HG03460 (cell line): ENCODE results near the gene LCNL1.
"Not testable (repeated sequence)": the region's sequence is repeated elsewhere in the genome, so short reads cannot be mapped to it uniquely, and the experiment has no call there.

ENCODE experiments used
- ATAC-seq: cut with Tn5 transposase; IDR thresholded peaks from one replicate; pipeline ENCODE4 v1.9.1; 2021; ENCODE audit not compliant: unreplicated experiment

Gene LCNL1

GRCh38 chr9:137021979-137022661 lies 39.3 kb downstream of the LCNL1 start:
- ATAC-seq: no peak

DNA sequence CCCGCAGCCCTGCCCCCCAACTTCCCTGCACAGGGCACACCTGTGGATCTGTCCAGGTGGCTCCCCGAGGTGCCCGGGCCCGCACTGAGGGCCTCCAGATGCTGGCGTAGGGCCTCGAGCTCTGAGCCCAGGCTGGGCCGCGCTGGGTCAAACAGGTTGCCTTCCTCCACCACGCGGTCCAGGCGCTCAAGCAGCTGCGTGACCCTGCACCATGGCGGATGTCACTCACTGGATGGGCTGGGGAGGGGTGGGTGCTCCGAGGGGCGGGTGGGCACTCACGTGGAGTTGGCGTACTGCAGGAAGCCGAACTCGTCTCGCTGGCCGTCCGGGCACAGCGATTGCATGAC lies 39.8 kb downstream of the LCNL1 start:
- ATAC-seq: no peak

DNA sequence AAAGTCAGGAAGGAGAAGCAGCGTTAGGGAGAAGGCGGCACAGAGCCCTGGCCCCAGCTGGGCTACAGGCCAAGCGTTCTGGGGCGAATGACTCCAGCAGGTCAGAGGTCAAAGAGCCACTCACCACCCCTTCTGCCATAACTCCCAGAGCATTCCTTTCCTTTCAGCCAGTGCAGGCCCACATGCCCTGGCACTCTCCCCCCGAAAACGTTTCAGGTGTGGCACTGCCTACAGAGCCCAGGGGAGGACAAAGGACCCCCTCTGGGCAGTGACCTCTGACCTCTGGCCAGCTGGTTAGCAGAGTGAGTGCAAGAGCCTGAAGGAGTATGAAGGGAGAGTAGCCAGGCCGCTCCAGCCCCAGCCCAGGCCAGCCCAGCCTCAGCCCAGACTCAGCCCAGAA lies 40.4 kb downstream of the LCNL1 start:
- ATAC-seq: no peak

GRCh38 chr9:137023583-137023991 lies 40.8 kb downstream of the LCNL1 start:
- ATAC-seq: no peak

GRCh38 chr9:137025517-137025966 lies 42.7 kb downstream of the LCNL1 start:
- no peak for ATAC-seq

DNA sequence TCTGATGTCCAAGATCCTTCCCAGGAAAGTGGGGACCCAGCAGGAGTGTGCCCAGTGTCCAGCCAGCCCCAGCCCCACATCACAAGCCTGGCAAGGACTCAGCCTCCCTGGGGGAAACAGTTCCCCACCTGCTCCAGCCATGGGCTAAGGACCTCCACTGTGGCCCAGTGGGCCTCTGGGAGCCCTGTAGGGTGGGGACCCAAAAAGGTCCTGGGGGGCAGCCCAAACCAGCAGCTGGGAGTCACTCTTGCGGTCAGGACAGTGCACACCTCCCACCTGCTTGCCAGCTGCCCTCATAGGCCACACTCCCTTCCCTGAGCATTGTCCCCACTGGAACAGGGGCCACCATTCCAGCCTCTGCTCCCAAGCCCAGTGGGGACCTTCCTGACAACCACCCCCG lies 43.6 kb downstream of the LCNL1 start:
- ATAC-seq: no peak

GRCh38 chr9:137026828-137027227 lies 44.0 kb downstream of the LCNL1 start:
- ATAC-seq: no peak

DNA sequence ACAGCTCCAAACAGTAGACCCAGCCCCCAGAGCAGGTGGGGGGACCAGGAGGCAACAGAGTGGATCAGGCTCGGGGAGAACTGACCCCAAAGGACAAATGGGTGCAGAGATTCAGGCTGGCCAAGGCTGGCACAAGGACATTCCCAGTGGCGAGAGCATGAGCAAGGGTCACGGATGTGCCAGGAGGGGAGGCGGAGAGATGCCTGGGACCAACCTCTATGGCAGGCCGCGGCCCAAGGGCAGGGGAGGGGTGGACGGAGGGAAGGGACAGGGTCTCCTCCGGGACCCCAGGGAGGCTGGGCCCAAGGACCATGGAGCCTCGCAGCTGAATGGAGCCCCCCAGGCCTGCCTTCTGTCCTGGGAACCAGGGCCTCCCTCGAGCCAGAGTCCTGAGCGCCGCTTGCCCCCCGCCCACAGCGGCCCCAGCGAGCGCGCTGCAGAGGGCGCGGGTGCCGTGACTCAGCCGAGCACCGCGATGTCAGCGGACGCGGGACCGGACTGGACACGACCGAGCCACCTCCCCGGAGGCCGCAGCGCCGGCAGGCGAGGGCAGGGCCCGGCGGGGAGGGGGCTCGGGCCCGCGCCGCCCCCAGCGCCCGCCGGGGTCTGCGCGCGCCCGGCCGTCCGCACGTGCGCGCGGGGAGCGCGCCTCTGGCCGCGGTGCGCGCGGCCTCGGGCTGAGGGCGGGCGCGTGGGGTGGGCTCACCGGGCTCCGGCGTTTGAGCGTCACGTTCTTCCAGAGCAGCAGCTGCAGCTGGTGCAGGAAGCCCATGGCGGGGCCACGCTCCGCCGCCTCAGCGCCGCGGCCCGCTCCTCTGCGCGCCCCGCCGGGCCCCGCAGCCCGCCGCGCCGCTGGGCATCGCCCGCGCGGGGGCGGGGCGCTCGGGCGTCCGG lies 44.8 kb downstream of the LCNL1 start, which contains the start of gene ABCA2:
ABCA2 (minus strand) TSS at position 869 of the 894 bp plus-strand sequence; CDS start at position 772, 97 bp downstream.
- no peak for ATAC-seq

DNA sequence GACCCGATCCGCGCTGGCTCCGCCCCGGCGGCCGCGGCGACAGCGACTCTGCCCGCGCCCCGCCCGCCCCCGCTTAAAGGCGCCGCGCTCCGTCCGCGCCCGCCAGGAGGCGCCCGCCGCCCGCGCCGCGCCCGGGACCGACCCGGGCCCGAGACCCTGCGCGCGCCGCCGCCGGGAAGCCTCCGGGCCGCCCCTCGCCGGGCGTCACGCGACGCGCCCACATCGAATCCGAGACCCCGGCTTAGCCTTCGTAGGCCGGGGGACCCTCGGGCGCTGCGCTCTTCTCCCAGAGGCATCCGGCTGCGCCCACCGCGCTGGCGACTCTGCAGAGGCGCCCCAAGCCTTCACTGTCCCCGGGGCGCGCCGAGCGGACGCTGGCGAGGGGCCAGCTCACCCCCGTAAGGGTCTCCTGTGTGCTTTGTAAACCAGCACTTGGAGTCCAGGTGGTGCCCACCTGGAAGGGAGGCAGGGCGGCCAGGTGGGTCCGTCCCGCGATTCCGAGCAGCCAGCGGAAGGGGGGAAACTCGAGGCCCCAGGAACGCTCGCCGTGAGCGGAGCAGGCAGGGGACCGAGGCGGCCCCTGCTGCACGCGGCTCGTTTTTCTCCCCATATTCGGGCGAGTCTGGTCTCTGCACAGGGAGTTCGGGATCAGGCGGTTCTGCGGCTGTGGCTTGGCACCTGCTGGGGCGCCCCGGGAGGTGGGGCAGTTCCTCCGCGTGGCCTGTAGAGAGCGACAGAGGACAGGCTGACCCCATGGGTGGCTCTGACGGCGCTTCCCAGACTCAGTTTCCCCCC lies 45.7 kb downstream of the LCNL1 start:
- no peak for ATAC-seq

GRCh38 chr9:137029058-137029936 lies 46.5 kb downstream of the LCNL1 start:
- ATAC-seq: no peak

DNA sequence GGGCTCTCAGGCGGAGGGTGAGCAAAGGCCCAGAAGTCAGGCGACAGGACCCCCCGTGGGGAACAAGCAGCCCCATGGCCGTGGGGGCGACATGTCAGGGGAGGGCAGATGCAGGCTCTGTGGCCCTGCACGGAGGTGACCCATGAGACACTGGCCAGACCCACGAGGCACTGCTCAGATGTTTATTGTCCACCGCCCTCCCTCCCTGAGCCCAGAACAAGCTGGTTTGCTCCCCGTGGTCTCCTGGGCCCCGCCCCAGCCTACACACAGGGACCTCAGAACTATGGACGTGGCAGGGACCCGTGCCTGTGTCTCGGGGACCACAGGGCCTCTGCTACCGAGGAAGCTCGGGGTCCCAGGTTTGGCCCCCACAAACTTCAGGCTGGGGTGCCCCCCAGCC lies 47.2 kb downstream of the LCNL1 start:
- no peak for ATAC-seq

GRCh38 chr9:137030538-137031527 lies 48.0 kb downstream of the LCNL1 start:
- ATAC-seq: no peak

DNA sequence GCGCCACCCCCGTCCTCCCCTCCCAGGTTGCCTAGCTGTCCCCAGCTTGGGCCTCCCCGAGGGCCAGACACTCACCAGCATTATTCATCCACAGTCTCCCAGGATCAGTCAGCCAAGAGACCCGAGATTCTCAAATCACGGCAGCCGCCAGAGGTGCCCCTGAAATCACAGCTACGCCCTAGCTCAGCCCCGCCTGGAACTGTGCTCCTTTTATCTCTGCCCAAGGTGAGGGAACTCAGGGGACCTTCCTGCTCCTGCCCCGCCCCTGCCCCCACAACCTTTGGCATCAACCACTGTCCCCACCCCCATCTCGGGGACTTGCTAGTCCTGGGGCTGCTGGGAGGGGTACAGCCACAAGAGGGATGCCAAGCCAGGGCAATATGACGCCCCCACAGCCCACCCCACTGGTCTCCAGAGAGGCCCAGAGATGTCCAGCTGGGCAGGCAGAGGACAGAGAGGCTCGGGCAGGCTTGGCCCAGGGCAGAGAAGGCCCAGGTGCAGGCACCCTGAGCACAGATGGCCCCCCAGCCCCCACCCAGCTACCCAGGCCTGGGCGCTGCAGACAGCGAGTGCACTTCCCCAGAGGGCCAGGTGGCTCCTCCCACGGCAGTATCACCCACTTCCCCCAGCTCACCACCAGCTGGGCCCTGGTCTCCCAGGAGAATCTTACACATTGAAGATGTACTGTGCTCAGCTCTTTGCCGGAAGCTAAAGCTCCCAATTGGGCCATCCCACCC lies 49.3 kb downstream of the LCNL1 start, which contains the start of gene FUT7:
FUT7 (minus strand) TSS at position 185 of the 737 bp plus-strand sequence; CDS start at position 88, 97 bp downstream.
- no peak for ATAC-seq

DNA sequence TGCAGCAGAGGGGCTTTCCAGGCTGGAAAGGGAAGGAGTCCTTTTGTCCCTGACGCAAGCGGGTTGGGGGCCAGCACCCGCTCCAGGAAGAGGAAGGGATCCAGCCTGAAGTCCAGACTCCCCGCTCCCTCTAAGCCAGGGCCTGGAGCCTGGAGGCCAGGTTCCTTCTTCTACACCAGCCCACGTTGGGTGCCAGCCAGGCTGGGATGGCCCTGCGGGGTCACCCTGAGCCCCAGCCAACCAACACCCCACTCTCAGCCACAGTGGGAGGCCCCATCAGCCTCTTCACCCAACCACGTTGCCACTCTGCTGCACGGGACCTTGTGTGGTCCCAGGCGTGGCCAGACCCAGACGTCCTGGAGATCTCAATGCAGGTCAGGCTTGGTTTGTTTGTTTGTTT lies 50.1 kb downstream of the LCNL1 start:
- no peak for ATAC-seq

DNA sequence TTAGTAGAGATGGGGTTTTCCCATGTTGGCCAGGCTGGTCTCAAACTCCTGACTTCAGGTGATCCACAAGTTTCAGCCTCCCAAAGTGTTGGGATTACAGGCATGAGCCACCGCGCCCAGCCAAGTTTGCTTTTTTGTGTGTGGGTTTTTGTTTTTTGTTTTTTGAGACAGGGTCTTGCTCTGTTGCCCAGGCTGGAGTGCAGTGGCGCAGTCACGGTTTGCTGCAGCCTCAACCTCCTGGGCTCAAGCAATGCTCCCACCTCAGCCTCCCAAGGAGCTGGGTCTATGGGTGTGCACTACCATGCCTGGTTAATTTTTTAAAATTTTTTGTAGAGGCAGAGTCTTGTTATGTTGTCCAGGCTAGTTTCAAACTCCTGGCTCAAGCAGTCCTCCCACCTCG lies 50.7 kb downstream of the LCNL1 start:
- ATAC-seq: not testable (repeated sequence)

DNA sequence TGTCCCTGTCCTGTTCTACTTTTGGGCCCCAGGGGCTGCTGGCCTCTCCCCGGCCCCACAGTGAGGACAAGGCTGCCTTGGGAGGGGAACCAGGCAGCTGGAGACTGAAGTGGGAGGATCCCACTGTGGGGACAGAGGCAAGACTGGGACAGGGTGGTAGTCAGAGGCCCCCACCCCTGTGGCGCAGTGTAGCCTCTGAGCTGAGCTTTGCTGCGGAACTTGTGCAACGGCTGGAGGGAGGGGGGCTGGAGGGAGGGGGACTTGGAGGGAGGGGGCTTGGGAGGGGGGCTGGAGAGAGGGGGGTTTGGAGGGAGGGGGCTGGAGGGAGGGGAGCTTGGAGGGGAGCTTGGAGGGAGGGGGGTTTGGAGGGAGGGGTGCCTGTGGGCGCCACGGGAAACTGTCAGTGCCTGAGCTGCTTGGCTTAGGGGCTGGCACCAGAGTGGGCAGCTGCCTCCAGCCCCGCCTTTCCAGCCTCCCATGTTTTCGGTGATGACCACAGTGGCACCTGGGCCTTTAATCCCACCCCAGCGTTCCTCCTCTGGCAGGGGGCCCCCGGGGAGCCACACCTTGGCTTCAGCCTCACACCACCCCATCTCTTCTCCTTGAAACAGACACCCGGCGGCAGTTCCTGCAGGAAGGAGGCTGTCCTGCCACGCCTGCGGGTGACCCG lies 51.4 kb downstream of the LCNL1 start:
- no peak for ATAC-seq

DNA sequence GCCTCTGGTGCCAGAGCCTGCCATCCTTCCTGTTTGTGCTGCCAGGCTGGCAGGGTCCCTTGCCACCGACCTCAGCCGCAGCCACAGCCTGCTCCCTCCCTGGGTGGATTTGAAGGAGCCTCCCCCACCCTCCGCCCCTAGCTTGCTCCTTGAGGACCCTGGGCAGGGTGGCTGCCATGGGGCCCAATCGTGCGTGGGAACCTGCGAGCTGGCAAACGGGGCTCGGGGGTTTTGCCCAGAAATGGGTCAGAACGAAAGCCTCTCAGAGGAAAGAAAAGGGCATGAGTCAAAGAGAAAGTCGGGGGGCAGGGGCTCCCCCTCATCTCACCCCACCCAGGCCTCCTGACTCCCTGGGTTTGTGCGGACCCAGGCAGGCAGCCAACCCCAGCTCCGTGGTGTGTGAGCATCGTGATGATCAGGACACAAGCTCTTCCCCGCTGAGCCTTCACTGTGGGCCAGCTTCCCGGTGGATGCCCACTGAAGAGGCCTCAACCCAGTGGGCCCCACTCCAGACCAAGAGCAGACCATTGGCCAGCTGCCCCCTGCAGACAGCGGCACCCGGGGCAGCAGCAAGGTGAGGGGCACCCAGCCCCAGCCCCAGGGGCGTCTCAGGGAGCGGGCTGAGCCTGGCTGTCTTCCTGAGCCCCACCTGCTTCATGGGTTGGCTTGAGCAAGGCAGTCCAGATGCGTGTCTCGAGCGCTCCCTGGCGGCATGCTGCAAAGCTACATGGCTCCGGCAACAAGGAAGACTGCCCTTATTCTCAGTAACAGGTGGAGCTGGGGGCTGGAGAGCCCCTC lies 52.1 kb downstream of the LCNL1 start:
- no peak for ATAC-seq
